ENCODE results near the gene TM9SF1. TPM values are rescaled to one million over a fixed set of nuclear protein-coding genes. Genes with fewer than 3 reads are reported as not detected.

Gene TM9SF1
- total and polyA plus RNA-seq, 2 of the 4 experiments (the other 2 are of a cell fraction), result 40.4 to 65.6 TPM

DNA sequence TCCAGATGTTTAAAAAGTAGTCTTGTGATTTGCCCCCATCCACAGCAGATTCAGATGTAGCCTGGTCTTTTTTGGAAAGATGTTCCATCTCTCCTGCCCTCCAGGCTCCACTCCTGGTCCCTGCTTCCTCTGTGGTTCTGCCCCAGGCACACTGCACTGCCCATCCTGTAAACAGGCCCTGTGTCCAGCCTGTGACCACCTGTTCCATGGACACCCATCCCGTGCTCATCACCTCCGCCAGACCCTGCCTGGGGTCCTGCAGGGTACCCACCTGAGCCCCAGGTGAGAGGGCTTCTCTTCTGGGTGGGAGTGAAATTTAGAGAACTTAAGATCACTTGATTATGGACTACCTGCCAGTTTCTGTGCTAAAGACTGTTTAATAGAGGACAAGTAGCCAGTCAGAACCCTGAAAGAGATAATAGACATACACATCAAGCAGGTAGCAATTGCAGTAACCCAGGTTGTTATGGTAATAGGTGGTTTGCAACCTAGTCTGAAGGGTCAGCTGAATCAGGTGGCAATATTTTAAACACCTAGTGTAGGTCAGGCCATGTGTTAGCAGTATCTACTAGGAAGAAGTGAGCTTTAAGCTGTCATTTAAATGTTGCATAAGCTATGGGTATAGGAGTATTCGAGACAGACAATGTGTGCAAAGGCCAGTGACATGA, 45.8 kb downstream of the TM9SF1 start:
- dilution Hi-C loops (cut with HindIII; ENCODE audit: low sequenced_read_pairs, unreplicated experiment) (no loop called here), intact Hi-C loops (cut with micrococcal nuclease) (no loop called here), in situ Hi-C loops (cut with MboI; ENCODE audit: low sequenced_read_pairs) (loop anchor here (25.0 kb wide), 2 partner anchors 837 to 1062 kb away; partner anchors contain the start of genes ACIN1, BCL2L2, C14orf119 and PABPN1)
- Histone ChIP-seq H3K23ac (ENCODE audit: low read depth, low read length) (no peak overlapping the region), H3K27ac (ENCODE audit: insufficient read depth, low read length) (no peak overlapping the region), H3K4me2 (ENCODE audit: low read depth, low read length) (no peak overlapping the region), H3K79me1 (ENCODE audit: low read depth in 1 of 2, low read length in 2 of 2) (peaks cover 32 to 56% of the 10 kb centered on the region in 2 experiments), H2BK5ac (ENCODE audit: low read depth, low read length, poor library complexity, severe bottlenecking) (no peak overlapping the region), H3K4me3 (ENCODE audit: insufficient read depth, low read depth, low read length) (no peak overlapping the region), H3K36me3 (ENCODE audit: control insufficient read depth, insufficient read depth, low read length) (peaks cover 39% of the 10 kb centered on the region), H2BK20ac (ENCODE audit: low read depth, low read length) (no peak overlapping the region), H2AK9ac (replicated peaks; ENCODE audit: low read depth, low read length, poor library complexity) (no peak overlapping the region), H3K14ac (replicated peaks; ENCODE audit: low read depth, low read length) (no peak overlapping the region), H4K91ac (ENCODE audit: insufficient read depth, low read depth, low read length) (no peak overlapping the region), H3K9me1 (ENCODE audit: insufficient read depth, low read length) (peaks cover 8% of the 10 kb centered on the region), H3K18ac (ENCODE audit: low read depth, low read length) (no peak overlapping the region), H3K27me3 (ENCODE audit: control insufficient read depth, insufficient read depth, low read length) (no peaks in the 10 kb centered on the region), H2AK5ac (ENCODE audit: low read depth, low read length) (no peak overlapping the region), H3K56ac (ENCODE audit: extremely low read depth, insufficient read depth, low read length) (no peak overlapping the region), H2BK15ac (ENCODE audit: low read depth, low read length) (no peak overlapping the region), H4K8ac (ENCODE audit: low read depth in 2 of 2, low read length in 2 of 2) (no peak overlapping the region), H2BK120ac (ENCODE audit: low read depth, low read length) (no peak overlapping the region), H3K9me3 (ENCODE audit: control insufficient read depth, insufficient read depth, low read length) (no peaks in the 10 kb centered on the region), H4K20me1 (ENCODE audit: insufficient read depth, low read length) (peaks cover 10% of the 10 kb centered on the region), H4K5ac (ENCODE audit: low read depth, low read length) (no peak overlapping the region), H3K4me1 (ENCODE audit: control insufficient read depth, insufficient read depth, low read length) (peaks cover 9% of the 10 kb centered on the region), H2AFZ (replicated peaks; ENCODE audit: low read length, poor library complexity) (no peak overlapping the region), H3K9ac (ENCODE audit: low read depth, low read length) (no peak overlapping the region), H3K4ac (ENCODE audit: low read depth, low read length) (no peak overlapping the region)
- CTCF ChIA-PET, result interaction anchor here (0.5 to 4.3 kb wide), 2 partner anchors 10 to 11 kb away, joined by 3 to 14 read pairs; partner anchors contain the start of gene IRF9
- ATAC-seq (ENCODE audit: low read depth) (no peak), DNase-seq (no peak)
- TF ChIP-seq FOS (IDR thresholded peaks at IDR 0.05; ENCODE audit: low read depth, low read length) (no peak), MAFK (IDR thresholded peaks at IDR 0.05; ENCODE audit: low read depth, low read length) (no peak), MXI1 (IDR thresholded peaks at IDR 0.05; ENCODE audit: borderline replicate concordance, low read depth, low read length) (no peak), RCOR1 (IDR thresholded peaks at IDR 0.05; ENCODE audit: insufficient replicate concordance, low read length) (no peak), RAD21 (IDR thresholded peaks at IDR 0.05; ENCODE audit: low read length) (no peak)
- POLR2A ChIA-PET (ENCODE audit: unreplicated experiment), result interaction anchor here (0.7 kb wide), 1 partner anchor 12 kb away, joined by 3 read pairs; the partner anchor contains the start of gene IRF9
- BruUV-seq (replicated peaks), result no TSS peak
- no CpG with 5 or more reads among the region's 3 CpGs for WGBS, 2 experiments (ENCODE audit: extremely low coverage in 2 of 2, insufficient read length in 1 of 2)
